Muscle of leg (tissue), 11 donors: ENCODE measurements around the gene PRRT1. TPM values are rescaled to one million over a fixed set of nuclear protein-coding genes. Genes with fewer than 3 reads are reported as not detected.
"Not testable (repeated sequence)": the region's sequence is repeated elsewhere in the genome, so short reads cannot be mapped to it uniquely, and the experiment has no call there.

ENCODE experiments used
- DNase-seq: peaks from one replicate; pipeline ENCODE4 v3.0.0; 2013
- H3K27ac ChIP-seq: one replicate; pipeline ENCODE4 v1.5.1; 2013; ENCODE audit warnings: mild to moderate bottlenecking, low read length, control low read depth
- H3K27me3 ChIP-seq: one replicate; pipeline ENCODE4 v1.6.1; 2013; ENCODE audit warnings: low read length; ENCODE audit not compliant: control insufficient read depth, insufficient read depth
- H3K36me3 ChIP-seq: one replicate; pipeline ENCODE4 v1.6.1; 2013; ENCODE audit warnings: low read length; ENCODE audit not compliant: control insufficient read depth, insufficient read depth
- H3K4me1 ChIP-seq: one replicate; pipeline ENCODE4 v1.6.1; 2013; ENCODE audit warnings: low read length; ENCODE audit not compliant: control insufficient read depth, insufficient read depth
- H3K4me3 ChIP-seq: one replicate; pipeline ENCODE4 v1.5.1; 2013; ENCODE audit warnings: low read length, control low read depth
- H3K9me3 ChIP-seq: replicated peaks from 2 replicates; pipeline ENCODE4 v1.6.1; 2013; ENCODE audit warnings: low read depth, low read length; ENCODE audit not compliant: control insufficient read depth
- WGBS: methylation state at CpG from one replicate; pipeline ENCODE4 v1.1.5; 2013; ENCODE audit warnings: missing lambda C conversion rate; ENCODE audit not compliant: insufficient coverage; 5-methylcytosine and 5-hydroxymethylcytosine counted together
- polyA plus RNA-seq, 8 donors: library from polyadenylated mRNA; unstranded; fragments of 120-200 nt; gene quantifications; one replicate each; pipeline versions ENCODE4 v1.2.1 to v1.2.3, GENCODE V29; 2013; ENCODE audit warnings: inconsistent platforms in 1 of 8, low replicate concordance in 1 of 8; ENCODE audit not compliant: insufficient read length in 8 of 8, insufficient read depth in 1 of 8
- total RNA-seq: library from RNA; stranded (reverse); fragments of 120-200 nt; gene quantifications from one replicate; pipeline ENCODE4 v1.2.4, GENCODE V29; 2013

The PRRT1 gene
- total and polyA plus RNA-seq, 9 donors = 0.18 to 2.3 (median 1.2) TPM

DNA sequence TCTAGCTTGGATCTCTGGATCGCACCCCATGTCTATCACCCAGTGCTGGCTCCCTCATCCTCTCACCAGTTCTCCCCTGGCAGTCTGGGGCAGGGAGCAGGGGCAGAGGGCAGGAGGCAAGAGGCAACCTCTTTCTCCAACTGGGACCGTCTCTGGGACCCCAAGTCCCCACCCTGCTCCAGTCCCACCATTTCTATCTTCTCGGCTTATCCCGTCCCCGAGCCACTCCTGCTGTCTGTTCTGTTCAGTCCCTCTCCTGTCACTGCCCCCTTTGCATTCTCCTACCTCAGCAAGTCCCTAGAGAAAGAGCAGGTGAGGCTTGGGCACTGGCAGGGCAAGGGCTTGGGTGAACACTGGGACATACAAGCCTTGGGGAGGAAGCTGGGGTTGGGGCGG, 42.0 kb downstream of the PRRT1 start:
- Histone ChIP-seq H3K27me3 (peaks cover 9% of the 10 kb centered on the region), H3K4me3 (peak overlapping the region; percentile 71), H3K9me3 (no peaks in the 10 kb centered on the region), H3K4me1 (peaks cover 84% of the 10 kb centered on the region), H3K36me3 (peaks cover 12% of the 10 kb centered on the region), H3K27ac (peak overlapping the region; percentile 98)
- DNase-seq = no peak
- WGBS = 51% methylated on average over 6 of the region's 6 CpGs

DNA sequence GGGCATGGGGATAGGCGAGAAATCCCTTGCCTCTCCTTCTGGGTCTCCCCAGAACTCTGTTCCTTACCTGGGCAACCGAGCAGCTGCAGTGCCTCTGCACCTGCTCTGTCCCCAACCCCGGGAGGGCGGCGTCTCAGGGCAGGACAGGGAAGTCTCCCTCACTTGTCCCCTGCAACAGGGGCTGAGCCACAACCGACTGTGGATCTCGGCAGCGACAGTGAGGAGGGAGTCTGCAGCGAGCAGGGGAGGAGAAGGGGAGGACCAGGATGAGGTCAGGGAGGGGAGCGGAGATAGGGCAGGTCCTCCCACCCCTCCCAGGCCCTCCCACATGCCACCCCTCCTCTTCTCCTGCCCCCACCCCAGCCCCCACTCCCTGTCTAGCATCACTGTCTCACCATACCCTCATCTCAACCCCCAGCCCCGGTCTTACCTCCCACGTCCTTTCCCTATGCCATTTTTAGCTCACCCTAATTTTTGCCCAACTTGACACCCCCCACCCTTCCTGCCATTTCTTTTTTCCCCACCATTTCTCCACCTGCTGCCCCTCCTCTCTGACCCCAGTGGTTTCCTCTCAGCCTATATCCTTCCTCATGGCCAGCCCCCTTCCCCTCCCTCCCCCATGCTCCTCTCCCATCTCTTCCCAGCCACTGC, 42.5 kb downstream of the PRRT1 start, which contains the start of gene TNXB:
Gene TNXB, minus strand, starts transcription at position 225 of the 651 bp plus-strand sequence. CDS start 11,140 bp downstream, outside the sequence.
- 20% methylated on average over 3 of the region's 12 CpGs for WGBS

DNA sequence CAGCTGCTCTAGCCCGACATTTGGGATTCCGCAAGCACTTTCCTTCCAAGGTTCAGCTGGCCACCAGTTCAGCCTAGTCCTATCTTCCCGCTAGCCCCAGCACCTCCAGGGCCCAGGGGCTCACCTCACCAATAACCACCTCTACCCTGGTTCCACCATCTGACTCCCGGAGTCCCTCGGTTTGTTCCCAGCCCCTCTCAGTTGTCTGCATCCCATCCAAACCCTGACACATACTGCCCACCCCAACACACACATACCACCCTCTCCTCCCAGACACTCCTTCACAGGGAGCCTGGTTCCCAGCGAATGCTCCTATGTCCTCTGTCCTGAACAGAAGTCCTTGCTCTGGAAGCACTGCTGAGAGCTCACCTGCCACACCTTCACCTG, 43.0 kb downstream of the PRRT1 start:
- peak overlapping the region; percentile 98 for H3K27ac ChIP-seq

More for the DNA sequence above, 42.5 kb downstream of the PRRT1 start, which contains the start of gene TNXB:
- peak; percentile 89 for DNase-seq
- H3K9me3 ChIP-seq = no peaks in the 10 kb centered on the region
- peaks cover 80% of the 10 kb centered on the region for H3K4me1 ChIP-seq
- H3K27ac ChIP-seq = peak within 1 kb of the TSS; percentile 98
- H3K4me3 ChIP-seq = peak within 1 kb of the TSS; percentile 71
- H3K36me3 ChIP-seq = peaks cover 9% of the 10 kb centered on the region
- peaks cover 9% of the 10 kb centered on the region for H3K27me3 ChIP-seq

DNA sequence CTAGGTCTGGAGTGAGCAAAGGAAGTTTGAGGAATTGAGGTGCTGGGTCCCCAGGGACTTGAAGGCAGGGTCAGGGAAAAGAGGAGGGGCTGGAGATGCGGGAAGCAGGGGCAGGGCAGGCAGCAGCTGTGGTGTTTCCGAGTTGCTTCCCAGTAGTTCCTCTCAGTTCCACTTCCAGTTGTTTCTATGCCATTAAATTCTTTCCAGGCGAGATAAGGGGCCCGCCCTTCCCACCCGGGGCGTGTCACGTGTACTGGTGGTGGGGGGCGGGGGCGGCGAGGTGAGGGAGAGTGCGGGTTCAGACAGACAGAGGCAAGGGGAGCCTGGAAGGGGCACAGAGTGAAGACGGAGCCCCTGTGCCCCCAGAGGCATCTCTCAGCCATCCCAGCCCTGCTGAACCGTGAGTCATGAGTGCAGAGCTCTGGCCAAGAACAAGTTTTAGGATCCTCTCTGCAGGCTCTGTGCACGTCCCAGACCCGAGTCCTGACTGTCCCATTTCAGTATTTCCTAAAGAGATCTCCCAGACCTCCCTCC, 43.6 kb downstream of the PRRT1 start:
- peaks cover 9% of the 10 kb centered on the region for H3K27me3 ChIP-seq
- peak; percentile 96 for DNase-seq
- no peaks in the 10 kb centered on the region for H3K9me3 ChIP-seq
- peak overlapping the region; percentile 98 for H3K27ac ChIP-seq
- 0% methylated on average over 5 of the region's 15 CpGs for WGBS
- H3K36me3 ChIP-seq = peaks cover 7% of the 10 kb centered on the region
- peaks cover 70% of the 10 kb centered on the region for H3K4me1 ChIP-seq
- peak overlapping the region; percentile 71 for H3K4me3 ChIP-seq

More for the DNA sequence above, 43.0 kb downstream of the PRRT1 start:
- Histone ChIP-seq H3K4me1 (peaks cover 75% of the 10 kb centered on the region), H3K27me3 (peaks cover 9% of the 10 kb centered on the region), H3K36me3 (peaks cover 9% of the 10 kb centered on the region), H3K9me3 (no peaks in the 10 kb centered on the region), H3K4me3 (peak overlapping the region; percentile 71)
- 18% methylated on average over 6 of the region's 6 CpGs for WGBS
- DNase-seq = no peak

DNA sequence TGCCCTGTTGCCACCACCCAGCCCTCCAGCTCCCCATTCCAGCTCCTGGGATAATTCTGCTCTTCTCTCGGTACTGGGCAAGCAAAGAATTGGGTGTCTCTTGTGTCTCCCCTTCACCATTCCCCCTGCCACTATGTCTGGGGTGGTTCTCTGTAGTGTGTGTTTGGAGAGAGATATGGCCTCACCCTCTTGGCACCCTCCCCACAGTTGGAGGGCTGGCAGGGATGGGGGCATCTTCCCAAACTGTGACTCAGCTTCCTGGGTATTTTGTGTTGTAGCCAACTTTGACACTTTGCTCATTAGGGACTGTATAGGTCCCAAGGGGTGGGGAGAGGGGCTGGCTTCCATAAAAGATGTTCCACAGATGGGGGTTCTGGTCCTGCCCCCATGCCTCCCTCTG, 44.3 kb downstream of the PRRT1 start:
- Histone ChIP-seq H3K4me3 (peak overlapping the region; percentile 71), H3K4me1 (peaks cover 63% of the 10 kb centered on the region), H3K27me3 (peaks cover 9% of the 10 kb centered on the region), H3K27ac (peak overlapping the region; percentile 98), H3K36me3 (peaks cover 7% of the 10 kb centered on the region), H3K9me3 (no peaks in the 10 kb centered on the region)
- WGBS = no CpG with 5 or more reads among the region's 1 CpG
- DNase-seq = no peak

DNA sequence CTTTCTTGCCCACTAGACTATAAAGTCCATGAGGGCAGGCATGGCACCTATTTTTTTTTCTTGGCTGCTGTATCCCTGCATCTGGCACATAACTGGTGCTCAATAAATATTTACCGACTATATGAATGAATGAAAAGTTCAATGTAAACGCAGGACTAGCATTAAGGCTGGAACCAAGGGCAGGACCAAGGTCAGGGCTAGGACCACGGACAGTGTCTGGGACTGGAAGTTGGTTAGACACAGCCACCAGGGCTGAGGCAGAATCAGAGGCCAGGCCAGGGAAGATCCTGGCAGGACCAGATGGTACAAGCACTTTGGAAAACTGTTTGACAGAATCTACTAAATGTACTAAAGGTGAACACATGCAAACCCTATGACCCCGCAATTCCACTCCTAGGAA, 46.3 kb downstream of the PRRT1 start:
- Histone ChIP-seq H3K4me1 (peaks cover 43% of the 10 kb centered on the region), H3K27me3 (peaks cover 9% of the 10 kb centered on the region), H3K27ac (no peak overlapping the region), H3K36me3 (peaks cover 7% of the 10 kb centered on the region), H3K4me3 (no peak overlapping the region), H3K9me3 (no peaks in the 10 kb centered on the region)
- no peak for DNase-seq
- 72% methylated on average over 3 of the region's 4 CpGs for WGBS

DNA sequence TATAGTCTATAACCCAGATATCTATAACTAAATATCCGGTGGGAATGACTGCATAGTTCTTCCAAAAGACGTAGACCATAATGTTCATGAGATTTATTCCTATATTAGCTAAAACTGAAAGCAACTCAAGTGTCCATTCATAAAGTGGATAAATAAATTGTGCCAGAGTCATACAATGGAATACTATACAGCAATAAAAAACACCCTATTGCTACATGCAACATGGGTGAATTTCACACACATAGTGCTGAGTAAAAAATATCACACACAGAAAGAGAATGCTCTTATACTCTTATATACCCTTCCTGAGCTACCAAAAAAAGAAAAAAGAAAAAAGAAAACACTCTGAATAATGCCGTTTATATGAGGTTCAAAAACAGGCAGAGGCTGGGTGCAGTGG, 49.5 kb downstream of the PRRT1 start:
- H3K27ac ChIP-seq = no peak overlapping the region
- H3K27me3 ChIP-seq = peaks cover 6% of the 10 kb centered on the region
- peaks cover 14% of the 10 kb centered on the region for H3K36me3 ChIP-seq
- no peaks in the 10 kb centered on the region for H3K9me3 ChIP-seq
- no peak overlapping the region for H3K4me3 ChIP-seq
- no peak for DNase-seq
- WGBS = no CpG with 5 or more reads among the region's 3 CpGs
- H3K4me1 ChIP-seq = peaks cover 13% of the 10 kb centered on the region

DNA sequence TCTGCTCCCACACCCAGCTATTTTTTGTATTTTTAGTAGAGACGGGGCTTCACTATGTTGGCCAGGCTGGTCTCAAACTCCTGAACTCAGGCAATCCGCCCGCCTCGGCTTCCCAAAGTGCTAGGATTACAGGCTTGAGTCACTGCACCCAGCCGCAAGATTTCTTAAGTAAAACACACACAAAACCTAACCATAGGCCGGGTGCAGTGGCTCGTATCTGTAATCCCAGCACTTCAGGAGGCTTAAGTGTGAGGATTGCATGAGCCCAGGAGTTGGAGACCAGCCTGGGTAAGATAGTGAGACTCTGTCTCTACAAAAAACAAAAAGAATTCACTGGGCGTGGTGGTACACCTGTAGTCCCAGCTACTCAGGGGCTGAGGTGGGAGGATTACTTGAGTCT, 51.5 kb downstream of the PRRT1 start:
- 60% methylated on average over 1 of the region's 8 CpGs for WGBS
- not testable (repeated sequence) for H3K4me3 ChIP-seq, H3K27ac ChIP-seq, H3K9me3 ChIP-seq, DNase-seq
- Histone ChIP-seq H3K27me3 (peaks cover 26% of the 10 kb centered on the region), H3K36me3 (peaks cover 20% of the 10 kb centered on the region), H3K4me1 (peaks cover 14% of the 10 kb centered on the region)

Other genes starting within 250 kb of the PRRT1 start
- 2.7 TPM for gene ZBTB12, start 249.9 kb downstream of the PRRT1 start, total RNA-seq
- gene ZBTB12, start 249.9 kb downstream of the PRRT1 start, polyA plus RNA-seq = 10 to 100 TPM in 7 of 8 donors, 1 to 10 TPM in 1; 9.2 to 15.3 (median 14.0) TPM
- 3.7 TPM for gene C2, start 224.2 kb downstream of the PRRT1 start, total RNA-seq
- 1 to 10 TPM; 3.3 to 9.5 (median 5.0) TPM for gene C2, start 224.2 kb downstream of the PRRT1 start, polyA plus RNA-seq
- gene CFB, start 205.8 kb downstream of the PRRT1 start, total RNA-seq = 1.6 TPM
- gene CFB, start 205.8 kb downstream of the PRRT1 start, polyA plus RNA-seq = 1 to 10 TPM; 1.0 to 4.8 (median 2.0) TPM
- gene NELFE, start 193.0 kb downstream of the PRRT1 start, total RNA-seq = 48.9 TPM
- 10 to 100 TPM; 64.7 to 72.6 (median 69.2) TPM for gene NELFE, start 193.0 kb downstream of the PRRT1 start, polyA plus RNA-seq
- 21.8 TPM for gene SKIC2, start 192.8 kb downstream of the PRRT1 start, total RNA-seq
- gene SKIC2, start 192.8 kb downstream of the PRRT1 start, polyA plus RNA-seq = 10 to 100 TPM; 27.0 to 34.1 (median 30.8) TPM
- 10.7 TPM for gene DXO, start 179.8 kb downstream of the PRRT1 start, total RNA-seq
- gene DXO, start 179.8 kb downstream of the PRRT1 start, polyA plus RNA-seq = 10 to 100 TPM; 16.0 to 22.2 (median 17.4) TPM
- gene C4A, start 169.9 kb downstream of the PRRT1 start, total RNA-seq = 13.0 TPM
- gene C4A, start 169.9 kb downstream of the PRRT1 start, polyA plus RNA-seq = 10 to 100 TPM in 6 of 8 donors, 1 to 10 TPM in 2; 6.6 to 20.4 (median 15.8) TPM
- 15.6 TPM for gene C4B, start 137.1 kb downstream of the PRRT1 start, total RNA-seq
- 10 to 100 TPM in 7 of 8 donors, 1 to 10 TPM in 1; 9.5 to 32.1 (median 24.1) TPM for gene C4B, start 137.1 kb downstream of the PRRT1 start, polyA plus RNA-seq
- gene CYP21A2, start 113.5 kb downstream of the PRRT1 start, total RNA-seq = 0.04 TPM
- 1 to 10 TPM in 3 of 8 donors, under 1 TPM in 5; 0.20 to 1.9 (median 0.62) TPM for gene CYP21A2, start 113.5 kb downstream of the PRRT1 start, polyA plus RNA-seq
- gene TNXB, start 42.6 kb downstream of the PRRT1 start, total RNA-seq = 108 TPM
- gene TNXB, start 42.6 kb downstream of the PRRT1 start, polyA plus RNA-seq = 100 to 1,000 TPM in 7 of 8 donors, 10 to 100 TPM in 1; 100.0 to 207 (median 127) TPM
- 11.7 TPM for gene ATF6B, start 23.7 kb downstream of the PRRT1 start, total RNA-seq
- gene ATF6B, start 23.7 kb downstream of the PRRT1 start, polyA plus RNA-seq = 10 to 100 TPM; 38.3 to 53.3 (median 46.7) TPM
- 4.5 TPM for gene FKBPL, start 21.7 kb downstream of the PRRT1 start, total RNA-seq
- gene FKBPL, start 21.7 kb downstream of the PRRT1 start, polyA plus RNA-seq = 1 to 10 TPM; 4.0 to 6.0 (median 4.4) TPM
- 15.3 TPM for gene PPT2, start 2.2 kb upstream of the PRRT1 start, total RNA-seq
- gene PPT2, start 2.2 kb upstream of the PRRT1 start, polyA plus RNA-seq = 10 to 100 TPM; 23.7 to 35.7 (median 31.6) TPM
- gene EGFL8, start 12.7 kb upstream of the PRRT1 start, total RNA-seq = 28.9 TPM
- 10 to 100 TPM; 22.9 to 43.4 (median 27.7) TPM for gene EGFL8, start 12.7 kb upstream of the PRRT1 start, polyA plus RNA-seq
- gene AGPAT1, start 24.1 kb upstream of the PRRT1 start, total RNA-seq = 32.3 TPM
- gene AGPAT1, start 24.1 kb upstream of the PRRT1 start, polyA plus RNA-seq = 10 to 100 TPM; 55.4 to 71.7 (median 61.8) TPM
- 41.5 TPM for gene RNF5, start 26.5 kb upstream of the PRRT1 start, total RNA-seq
- 10 to 100 TPM; 46.9 to 57.5 (median 52.8) TPM for gene RNF5, start 26.5 kb upstream of the PRRT1 start, polyA plus RNA-seq
- gene AGER, start 32.3 kb upstream of the PRRT1 start, total RNA-seq = 3.7 TPM
- 10 to 100 TPM in 5 of 8 donors, 1 to 10 TPM in 3; 6.1 to 17.1 (median 10.9) TPM for gene AGER, start 32.3 kb upstream of the PRRT1 start, polyA plus RNA-seq
- 31.3 TPM for gene PBX2, start 38.3 kb upstream of the PRRT1 start, total RNA-seq
- gene PBX2, start 38.3 kb upstream of the PRRT1 start, polyA plus RNA-seq = 100 to 1,000 TPM in 7 of 8 donors, 10 to 100 TPM in 1; 91.7 to 123 (median 113) TPM
- gene GPSM3, start 40.7 kb upstream of the PRRT1 start, total RNA-seq = 4.3 TPM
- 1 to 10 TPM; 6.1 to 9.8 (median 7.7) TPM for gene GPSM3, start 40.7 kb upstream of the PRRT1 start, polyA plus RNA-seq
- gene NOTCH4, start 72.1 kb upstream of the PRRT1 start, total RNA-seq = 14.0 TPM
- 10 to 100 TPM; 15.9 to 30.4 (median 23.2) TPM for gene NOTCH4, start 72.1 kb upstream of the PRRT1 start, polyA plus RNA-seq
- gene TSBP1, start 220.0 kb upstream of the PRRT1 start, total RNA-seq = not detected
- under 1 TPM in 2 of 8 donors, not detected in 6; 0.07 to 0.09 TPM for gene TSBP1, start 220.0 kb upstream of the PRRT1 start, polyA plus RNA-seq